ENCODE results near the gene GP1BB. TPM values are rescaled to one million over a fixed set of nuclear protein-coding genes. Genes with fewer than 3 reads are reported as not detected.

The GP1BB gene
- total RNA-seq, 1 experiment from 2014 or later: 3.6 TPM

DNA sequence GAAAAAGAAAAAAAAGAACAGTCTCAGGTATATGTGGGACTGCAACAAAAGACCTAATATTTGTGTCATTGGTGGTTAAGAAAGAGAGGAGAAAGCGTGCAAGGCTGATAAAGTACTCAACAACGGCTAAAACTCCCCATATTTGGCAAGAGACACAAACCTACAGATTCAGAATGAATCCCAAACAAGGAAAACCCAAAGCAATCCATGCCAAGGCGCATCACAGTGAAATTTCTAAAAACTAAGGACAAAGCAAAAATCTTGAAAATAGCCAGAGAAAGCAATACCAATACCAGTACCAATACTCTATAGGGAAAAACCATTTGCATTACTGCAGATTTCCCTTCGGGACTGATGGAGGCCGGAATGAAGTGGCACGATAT is 41.5 kb upstream of the GP1BB start:
- BruUV-seq (replicated peaks): no TSS peak
- intact Hi-C loops (cut with micrococcal nuclease; ENCODE audit: unreplicated experiment): no loop called here
- Histone ChIP-seq H3K27ac (ENCODE audit: low read length) (no peak overlapping the region), H3K36me3 (ENCODE audit: control insufficient read depth, insufficient read depth, low read length) (no peaks in the 10 kb centered on the region), H3K4me1 (ENCODE audit: control insufficient read depth, insufficient read depth, low read length) (no peaks in the 10 kb centered on the region), H3K9me3 (ENCODE audit: control insufficient read depth, insufficient read depth, low read depth, low read length) (peaks cover 2% of the 10 kb centered on the region; the same call in 1 of the 2 replicates), H3K27me3 (ENCODE audit: control insufficient read depth, insufficient read depth, low read length) (no peaks in the 10 kb centered on the region), H3K4me3 (ENCODE audit: low read depth in 2 of 2, low read length in 2 of 2) (no peak overlapping the region)
- no peak for ATAC-seq
- CTCF ChIA-PET: no interaction called here
- TF ChIP-seq, protein P1, sequence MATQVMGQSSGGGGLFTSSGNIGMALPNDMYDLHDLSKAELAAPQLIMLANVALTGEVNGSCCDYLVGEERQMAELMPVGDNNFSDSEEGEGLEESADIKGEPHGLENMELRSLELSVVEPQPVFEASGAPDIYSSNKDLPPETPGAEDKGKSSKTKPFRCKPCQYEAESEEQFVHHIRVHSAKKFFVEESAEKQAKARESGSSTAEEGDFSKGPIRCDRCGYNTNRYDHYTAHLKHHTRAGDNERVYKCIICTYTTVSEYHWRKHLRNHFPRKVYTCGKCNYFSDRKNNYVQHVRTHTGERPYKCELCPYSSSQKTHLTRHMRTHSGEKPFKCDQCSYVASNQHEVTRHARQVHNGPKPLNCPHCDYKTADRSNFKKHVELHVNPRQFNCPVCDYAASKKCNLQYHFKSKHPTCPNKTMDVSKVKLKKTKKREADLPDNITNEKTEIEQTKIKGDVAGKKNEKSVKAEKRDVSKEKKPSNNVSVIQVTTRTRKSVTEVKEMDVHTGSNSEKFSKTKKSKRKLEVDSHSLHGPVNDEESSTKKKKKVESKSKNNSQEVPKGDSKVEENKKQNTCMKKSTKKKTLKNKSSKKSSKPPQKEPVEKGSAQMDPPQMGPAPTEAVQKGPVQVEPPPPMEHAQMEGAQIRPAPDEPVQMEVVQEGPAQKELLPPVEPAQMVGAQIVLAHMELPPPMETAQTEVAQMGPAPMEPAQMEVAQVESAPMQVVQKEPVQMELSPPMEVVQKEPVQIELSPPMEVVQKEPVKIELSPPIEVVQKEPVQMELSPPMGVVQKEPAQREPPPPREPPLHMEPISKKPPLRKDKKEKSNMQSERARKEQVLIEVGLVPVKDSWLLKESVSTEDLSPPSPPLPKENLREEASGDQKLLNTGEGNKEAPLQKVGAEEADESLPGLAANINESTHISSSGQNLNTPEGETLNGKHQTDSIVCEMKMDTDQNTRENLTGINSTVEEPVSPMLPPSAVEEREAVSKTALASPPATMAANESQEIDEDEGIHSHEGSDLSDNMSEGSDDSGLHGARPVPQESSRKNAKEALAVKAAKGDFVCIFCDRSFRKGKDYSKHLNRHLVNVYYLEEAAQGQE (IDR thresholded peaks at IDR 0.05; ENCODE audit: insufficient read depth in 1 of 2, low read depth in 2 of 2, low read length in 1 of 2): no peak
- TF ChIP-seq, protein P2, sequence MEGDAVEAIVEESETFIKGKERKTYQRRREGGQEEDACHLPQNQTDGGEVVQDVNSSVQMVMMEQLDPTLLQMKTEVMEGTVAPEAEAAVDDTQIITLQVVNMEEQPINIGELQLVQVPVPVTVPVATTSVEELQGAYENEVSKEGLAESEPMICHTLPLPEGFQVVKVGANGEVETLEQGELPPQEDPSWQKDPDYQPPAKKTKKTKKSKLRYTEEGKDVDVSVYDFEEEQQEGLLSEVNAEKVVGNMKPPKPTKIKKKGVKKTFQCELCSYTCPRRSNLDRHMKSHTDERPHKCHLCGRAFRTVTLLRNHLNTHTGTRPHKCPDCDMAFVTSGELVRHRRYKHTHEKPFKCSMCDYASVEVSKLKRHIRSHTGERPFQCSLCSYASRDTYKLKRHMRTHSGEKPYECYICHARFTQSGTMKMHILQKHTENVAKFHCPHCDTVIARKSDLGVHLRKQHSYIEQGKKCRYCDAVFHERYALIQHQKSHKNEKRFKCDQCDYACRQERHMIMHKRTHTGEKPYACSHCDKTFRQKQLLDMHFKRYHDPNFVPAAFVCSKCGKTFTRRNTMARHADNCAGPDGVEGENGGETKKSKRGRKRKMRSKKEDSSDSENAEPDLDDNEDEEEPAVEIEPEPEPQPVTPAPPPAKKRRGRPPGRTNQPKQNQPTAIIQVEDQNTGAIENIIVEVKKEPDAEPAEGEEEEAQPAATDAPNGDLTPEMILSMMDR (IDR thresholded peaks at IDR 0.05): no peak
- TF ChIP-seq POLR2AphosphoS5 (IDR thresholded peaks at IDR 0.05; ENCODE audit: low read depth, low read length) (no peak), SIN3A (IDR thresholded peaks at IDR 0.05; ENCODE audit: borderline replicate concordance, insufficient read depth, low read depth, low read length) (no peak), TCF7L2 (IDR thresholded peaks at IDR 0.05; ENCODE audit: low read depth, low read length) (no peak)
- in situ Hi-C loops (cut with HindIII; ENCODE audit: low pct_unique_long_range_greater_than_20kb, low sequenced_read_pairs): no loop called here
- DNase-seq (ENCODE audit: low read depth, low spot score): no peak
- POLR2A ChIA-PET: no interaction called here

DNA sequence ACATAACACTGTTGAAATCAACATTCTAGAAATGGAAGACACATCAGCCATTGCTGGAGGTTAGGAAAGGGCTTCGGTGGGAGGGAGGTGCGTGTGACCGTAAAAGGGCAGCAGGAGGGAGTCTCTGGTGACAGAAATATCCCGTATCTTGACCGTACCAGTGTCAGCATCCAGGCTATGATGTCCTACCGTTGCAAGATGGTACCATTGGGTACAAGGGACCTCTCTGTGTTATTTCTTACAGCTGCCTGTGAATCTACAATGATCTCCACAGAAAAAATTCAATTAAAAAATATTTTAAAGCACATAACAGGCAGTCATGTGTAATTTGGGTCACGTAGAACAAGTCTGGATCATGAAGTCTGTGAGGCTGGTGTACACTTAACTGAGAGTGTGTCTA is 36.4 kb upstream of the GP1BB start:
- Histone ChIP-seq H3K4me3 (ENCODE audit: low read depth in 2 of 2, low read length in 2 of 2) (no peak overlapping the region), H3K27ac (ENCODE audit: low read length) (no peak overlapping the region), H3K36me3 (ENCODE audit: control insufficient read depth, insufficient read depth, low read length) (no peaks in the 10 kb centered on the region), H3K4me1 (ENCODE audit: control insufficient read depth, insufficient read depth, low read length) (peaks cover 4% of the 10 kb centered on the region; the same call in 1 of the 2 replicates), H3K9me3 (ENCODE audit: control insufficient read depth, insufficient read depth, low read depth, low read length) (peaks cover 2% of the 10 kb centered on the region; the same call in 1 of the 2 replicates), H3K27me3 (ENCODE audit: control insufficient read depth, insufficient read depth, low read length) (no peaks in the 10 kb centered on the region)
- BruUV-seq (replicated peaks): no TSS peak
- ChIA-PET CTCF (no interaction called here), POLR2A (interaction anchor here (0.6 kb wide), 1 partner anchor 30 kb away, joined by 6 read pairs; no protein-coding TSS in a partner anchor)
- DNase-seq (ENCODE audit: low read depth, low spot score): no peak
- intact Hi-C loops (cut with micrococcal nuclease; ENCODE audit: unreplicated experiment) (no loop called here), in situ Hi-C loops (cut with HindIII; ENCODE audit: low pct_unique_long_range_greater_than_20kb, low sequenced_read_pairs) (no loop called here)
- ATAC-seq: no peak
- TF ChIP-seq, protein P1 (IDR thresholded peaks at IDR 0.05; ENCODE audit: insufficient read depth in 1 of 2, low read depth in 2 of 2, low read length in 1 of 2): no peak
- TF ChIP-seq POLR2AphosphoS5 (IDR thresholded peaks at IDR 0.05; ENCODE audit: low read depth, low read length) (no peak), TCF7L2 (IDR thresholded peaks at IDR 0.05; ENCODE audit: low read depth, low read length) (no peak), SIN3A (IDR thresholded peaks at IDR 0.05; ENCODE audit: borderline replicate concordance, insufficient read depth, low read depth, low read length) (no peak)
- TF ChIP-seq, protein P2 (IDR thresholded peaks at IDR 0.05): no peak
